Fibroblast of skin of abdomen (primary cell): ENCODE results near the gene FOXN1. TPM values are rescaled to one million over a fixed set of nuclear protein-coding genes. Genes with fewer than 3 reads are reported as not detected.
A peak's percentile ranks its signal among the peaks of the same experiment; 100 is the strongest.
"Not testable (repeated sequence)": the region's sequence is repeated elsewhere in the genome, so short reads cannot be mapped to it uniquely, and the experiment has no call there.

Experiments used
- DNase-seq: peaks from one replicate; pipeline ENCODE4 v3.0.0-alpha.2; 2013
- polyA plus RNA-seq, 2 experiments: library from polyadenylated mRNA; unstranded; fragments of 120-200 nt; gene quantifications; one replicate each; pipeline ENCODE4 v1.2.1, GENCODE V29; 2013; ENCODE audit not compliant: insufficient read length in 2 of 2

Gene FOXN1
- not detected for polyA plus RNA-seq (2013, experiment 1 of 2; ENCODE audit: insufficient read length)
- not detected for polyA plus RNA-seq (2013, experiment 2 of 2; ENCODE audit: insufficient read length)

DNA sequence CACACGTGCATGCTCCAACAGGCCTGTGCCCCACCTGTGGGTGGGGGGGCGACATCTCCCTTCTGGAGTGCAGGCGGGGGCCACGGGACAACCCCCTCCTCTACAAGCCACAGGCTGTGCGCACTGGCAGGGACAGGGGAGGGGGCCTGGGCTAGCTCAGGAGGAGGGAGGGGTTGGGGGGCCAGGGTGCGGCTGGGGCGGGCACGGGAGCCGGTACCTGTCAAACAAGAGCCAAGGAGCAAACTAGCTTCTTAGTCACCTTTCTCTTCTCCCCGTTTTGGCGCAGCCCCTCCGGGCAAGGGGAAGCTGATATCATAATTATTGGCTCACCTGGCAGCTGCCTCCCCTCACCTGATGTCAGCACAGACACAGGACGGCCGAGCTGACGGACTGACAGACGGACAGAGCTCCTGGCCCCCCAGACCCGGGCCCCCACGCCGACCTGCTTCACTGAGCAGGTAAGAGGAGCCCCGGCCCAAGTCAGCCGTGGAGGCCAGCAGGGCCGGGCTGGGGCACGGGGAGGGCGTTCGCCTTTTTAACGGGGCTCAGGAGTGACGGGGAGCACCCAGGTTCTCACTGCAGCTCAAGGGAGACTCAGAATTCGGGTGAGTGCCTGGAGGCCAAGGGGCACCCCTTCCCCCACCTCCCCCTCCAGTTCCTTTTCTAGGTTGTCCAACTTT is at the start of gene FOXN1:
Gene FOXN1, plus strand, starts transcription at position 363 of the 680 bp plus-strand sequence. CDS start 17,622 bp downstream, outside the sequence.
- no peak for DNase-seq

DNA sequence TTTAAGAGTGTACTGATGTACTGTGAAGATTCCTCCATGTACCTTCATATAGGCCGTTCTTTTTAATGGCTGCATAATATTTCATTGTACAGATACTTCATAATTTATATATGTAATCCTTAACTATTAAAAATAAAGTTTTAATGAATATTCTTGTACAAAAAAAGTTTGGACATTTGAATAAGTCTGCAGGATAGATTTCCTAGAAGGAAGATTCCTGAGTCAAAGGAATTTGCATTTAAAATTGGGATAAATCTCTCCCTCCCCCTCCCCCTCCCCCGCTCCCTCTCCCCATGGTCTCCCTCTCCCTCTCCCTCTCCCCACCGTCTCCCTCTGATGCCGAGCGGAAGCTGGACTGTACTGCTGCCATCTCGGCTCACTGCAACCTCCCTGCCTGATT is 48.3 kb upstream of the FOXN1 start:
- no peak for DNase-seq

DNA sequence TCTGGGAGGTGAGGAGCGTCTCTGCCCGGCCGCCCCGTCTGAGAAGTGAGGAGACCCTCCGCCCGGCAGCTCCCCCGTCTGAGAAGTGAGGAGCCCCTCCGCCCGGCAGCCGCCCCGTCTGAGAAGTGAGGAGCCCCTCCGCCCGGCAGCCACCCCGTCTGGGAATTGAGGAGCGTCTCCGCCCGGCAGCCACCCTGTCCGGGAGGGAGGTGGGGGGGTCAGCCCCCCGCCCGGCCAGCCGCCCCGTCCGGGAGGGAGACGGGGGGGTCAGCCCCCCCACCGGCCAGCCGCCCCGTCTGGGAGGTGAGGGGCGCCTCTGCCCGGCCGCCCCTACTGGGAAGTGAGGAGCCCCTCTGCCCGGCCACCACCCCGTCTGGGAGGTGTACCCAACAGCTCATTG is 47.3 kb upstream of the FOXN1 start:
- not testable (repeated sequence) for DNase-seq

DNA sequence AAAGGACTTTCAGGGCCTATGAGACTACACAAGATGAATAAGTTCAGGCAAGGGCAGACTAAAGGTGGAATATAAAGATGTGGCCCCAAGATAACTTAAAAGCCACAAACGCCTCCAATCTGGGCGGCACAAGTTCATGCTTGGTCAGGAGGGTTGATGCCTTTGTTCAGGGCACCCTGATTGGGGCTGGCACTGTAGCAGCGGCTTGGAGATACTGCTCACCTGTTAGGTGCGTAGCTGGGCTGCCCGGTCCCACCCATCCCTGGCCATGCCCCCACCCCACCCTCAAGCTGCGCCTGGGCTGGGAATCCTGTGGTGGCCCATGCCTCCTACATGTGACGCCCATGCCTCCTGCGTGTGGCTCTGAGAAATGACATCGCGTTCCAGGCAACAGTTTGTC is 45.2 kb upstream of the FOXN1 start:
- no peak for DNase-seq

DNA sequence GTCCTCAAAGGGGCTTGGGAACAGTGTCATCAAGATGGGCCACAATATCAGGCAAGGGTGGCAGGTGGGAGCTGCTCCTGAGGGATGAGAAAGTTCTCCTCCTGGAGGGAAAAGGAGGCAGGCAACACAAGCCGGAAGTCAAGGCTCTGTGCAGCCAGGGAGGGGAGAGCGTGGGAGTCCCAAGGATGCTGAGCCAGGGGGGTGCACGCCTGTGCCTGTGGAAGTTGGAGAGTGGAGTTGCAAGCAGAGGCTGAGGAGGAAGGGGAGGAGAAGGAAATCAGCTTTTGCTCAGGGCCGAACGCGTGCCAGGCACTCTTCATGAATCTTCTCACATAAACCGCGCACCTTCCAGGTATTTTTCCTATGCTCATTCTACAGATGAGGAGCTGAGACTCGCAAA is 40.1 kb upstream of the FOXN1 start:
- DNase-seq = no peak

DNA sequence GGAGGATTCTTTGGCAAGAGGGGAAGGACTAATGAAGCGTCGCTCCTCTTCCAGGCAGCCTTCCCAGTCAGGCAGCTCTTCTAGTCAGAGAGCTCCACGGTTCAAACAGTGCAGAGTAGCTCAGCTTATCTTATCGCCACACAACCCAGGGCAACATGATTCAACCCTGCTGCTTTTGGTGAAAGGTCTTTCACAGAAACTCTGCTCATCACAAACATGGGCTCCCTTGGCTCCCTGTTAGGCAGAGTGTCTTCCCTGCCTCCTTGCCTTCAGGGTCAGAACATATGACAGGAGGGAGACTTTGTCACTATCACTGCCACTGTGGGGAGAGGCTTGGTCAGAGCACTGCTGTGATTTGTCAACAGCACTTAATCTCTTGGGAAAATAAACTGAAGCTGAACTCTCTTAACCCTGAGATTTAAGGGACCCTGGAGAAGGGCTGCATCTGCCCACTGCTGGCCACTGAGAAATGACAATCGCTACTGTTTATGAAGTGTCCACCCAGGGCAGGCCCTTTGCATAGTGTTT is 39.6 kb upstream of the FOXN1 start:
- no peak for DNase-seq

DNA sequence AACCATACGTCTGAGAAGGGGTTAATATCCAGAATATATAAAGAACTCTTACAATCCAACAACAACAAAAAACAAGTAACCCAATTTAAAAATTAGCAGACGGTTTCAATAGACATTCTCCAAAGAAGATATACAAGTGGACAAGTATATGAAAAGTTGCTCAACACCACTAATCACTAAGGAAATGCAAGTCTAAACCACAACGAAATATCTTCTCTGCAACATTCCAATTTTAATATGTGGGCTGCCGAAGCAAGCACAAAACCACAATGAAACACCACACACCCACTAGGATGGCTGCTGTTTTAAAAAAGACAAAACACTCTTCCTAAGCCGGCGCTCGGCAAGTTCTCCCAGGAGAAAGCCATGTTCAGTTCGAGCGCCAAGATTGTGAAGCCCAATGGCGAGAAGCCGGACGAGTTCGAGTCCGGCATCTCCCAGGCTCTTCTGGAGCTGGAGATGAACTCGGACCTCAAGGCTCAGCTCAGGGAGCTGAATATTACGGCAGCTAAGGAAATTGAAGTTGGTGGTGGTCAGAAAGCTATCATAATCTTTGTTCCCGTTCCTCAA is 38.6 kb upstream of the FOXN1 start:
- peak; percentile 64 for DNase-seq

DNA sequence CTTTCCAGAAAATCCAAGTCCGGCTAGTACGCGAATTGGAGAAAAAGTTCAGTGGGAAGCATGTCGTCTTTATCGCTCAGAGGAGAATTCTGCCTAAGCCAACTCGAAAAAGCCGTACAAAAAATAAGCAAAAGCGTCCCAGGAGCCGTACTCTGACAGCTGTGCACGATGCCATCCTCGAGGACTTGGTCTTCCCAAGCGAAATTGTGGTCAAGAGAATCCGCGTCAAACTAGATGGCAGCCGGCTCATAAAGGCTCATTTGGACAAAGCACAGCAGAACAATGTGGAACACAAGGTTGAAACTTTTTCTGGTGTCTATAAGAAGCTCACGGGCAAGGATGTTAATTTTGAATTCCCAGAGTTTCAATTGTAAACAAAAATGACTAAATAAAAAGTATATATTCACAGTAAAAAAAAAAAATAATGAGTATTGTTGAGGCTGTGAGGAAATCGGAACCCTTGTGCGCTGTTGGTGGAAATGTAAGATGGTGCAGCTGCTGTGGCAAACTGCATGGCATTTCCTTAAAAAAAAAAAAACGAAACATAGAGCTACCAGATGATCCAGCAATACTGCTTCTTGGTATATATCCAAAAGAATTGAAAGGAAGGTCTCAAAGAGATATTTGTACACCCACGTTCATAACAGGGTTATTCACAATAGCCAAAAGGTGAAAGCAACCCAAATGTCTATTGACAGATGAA is 38.0 kb upstream of the FOXN1 start:
- DNase-seq = not testable (repeated sequence)

GRCh38 chr17:28468781-28469180 is 37.4 kb upstream of the FOXN1 start:
- DNase-seq = no peak

- no peak for DNase-seq
These were observed 36.8 kb upstream of the FOXN1 start for GRCh38 chr17:28469376-28469775.

GRCh38 chr17:28470266-28470913 is 35.8 kb upstream of the FOXN1 start:
- no peak for DNase-seq

DNA sequence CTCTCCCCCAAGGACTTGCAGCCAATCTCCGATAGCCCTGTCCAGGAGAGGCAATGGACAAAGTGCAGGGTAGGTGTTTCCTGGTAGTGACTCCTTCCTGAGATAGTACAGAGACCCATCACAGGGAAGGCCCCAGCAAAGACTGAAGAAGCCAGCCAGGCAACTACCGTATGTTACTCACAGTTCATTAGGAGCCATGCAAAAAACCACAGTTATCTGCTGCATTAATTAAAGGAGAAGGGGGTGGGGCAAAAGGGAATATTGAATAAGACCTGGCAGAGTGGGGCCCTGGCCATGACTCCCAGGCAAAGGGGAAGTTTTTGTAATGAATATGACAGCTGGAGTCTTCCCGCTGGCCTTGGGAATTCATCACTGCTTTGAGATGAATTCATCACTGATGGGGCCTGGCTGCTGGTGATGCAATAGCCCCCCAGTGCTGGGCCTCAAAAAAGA is 35.2 kb upstream of the FOXN1 start:
- DNase-seq = peak; percentile 9

DNA sequence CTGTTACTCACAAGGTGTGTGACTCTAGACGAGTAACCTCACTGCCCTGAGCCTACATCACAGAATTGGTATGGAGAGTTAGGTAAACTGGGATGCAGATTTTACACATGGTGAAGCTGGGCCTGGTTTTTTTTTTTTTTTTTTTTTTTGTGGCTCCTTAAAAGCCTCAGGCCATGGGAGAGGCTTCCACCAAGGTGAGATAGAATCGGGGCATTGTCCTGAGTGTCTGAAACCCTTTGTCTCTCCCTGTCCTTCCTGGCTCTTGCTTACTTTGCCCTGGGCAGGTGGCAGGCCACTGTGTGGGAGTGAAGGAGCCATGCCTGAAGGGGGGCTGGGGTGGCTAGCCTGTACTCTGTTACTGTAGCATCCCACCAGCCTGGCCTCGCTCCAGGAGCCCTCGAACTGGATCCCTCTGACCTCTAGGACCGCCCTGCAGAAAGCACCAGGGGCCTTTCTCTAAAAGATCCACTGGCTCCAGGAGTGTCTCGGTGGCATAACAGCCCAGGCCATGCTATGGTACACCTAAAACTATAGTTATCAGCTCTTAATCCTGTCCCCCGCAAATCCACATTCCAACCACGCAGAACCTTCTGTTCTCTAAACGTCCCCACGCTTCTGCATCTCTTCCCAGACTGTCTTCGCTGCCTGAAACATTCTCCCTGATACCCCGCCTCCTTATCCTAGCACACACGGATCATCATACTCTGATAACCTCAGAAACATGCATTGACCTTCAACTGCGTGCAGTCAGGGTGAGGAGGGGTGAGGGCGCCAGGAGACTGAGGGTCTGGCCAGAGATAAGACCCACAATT is 34.4 kb upstream of the FOXN1 start:
- DNase-seq = no peak

DNA sequence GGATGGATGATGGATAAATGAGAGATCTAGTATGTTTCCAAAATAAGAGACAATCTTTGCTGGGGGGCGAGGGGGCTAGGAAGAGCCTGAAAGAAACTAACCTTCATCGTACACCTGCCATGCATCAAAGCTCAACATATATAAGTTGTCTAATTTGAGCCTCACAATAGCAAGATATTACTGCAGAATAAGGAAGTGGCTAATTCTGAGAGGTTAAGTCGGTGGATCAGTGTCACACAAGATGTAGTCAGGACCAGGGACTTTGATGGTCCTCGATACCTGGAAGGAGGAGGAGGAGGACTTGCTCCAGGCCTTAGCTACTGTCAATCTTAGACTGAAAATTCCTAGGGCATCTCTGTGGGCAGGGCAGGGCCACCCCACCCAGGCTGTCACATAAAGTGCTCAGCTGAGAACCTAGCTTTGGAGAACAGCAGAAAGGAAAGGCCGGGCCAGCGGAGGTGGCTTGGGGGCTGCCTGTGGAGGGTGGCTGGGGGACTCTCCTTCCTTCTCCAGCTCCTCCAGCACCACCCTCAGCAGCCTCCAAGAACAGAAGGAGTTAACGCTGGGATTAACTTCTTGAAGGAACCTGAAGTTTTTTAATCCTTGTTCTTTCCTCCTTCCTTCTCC is 33.2 kb upstream of the FOXN1 start:
- no peak for DNase-seq

DNA sequence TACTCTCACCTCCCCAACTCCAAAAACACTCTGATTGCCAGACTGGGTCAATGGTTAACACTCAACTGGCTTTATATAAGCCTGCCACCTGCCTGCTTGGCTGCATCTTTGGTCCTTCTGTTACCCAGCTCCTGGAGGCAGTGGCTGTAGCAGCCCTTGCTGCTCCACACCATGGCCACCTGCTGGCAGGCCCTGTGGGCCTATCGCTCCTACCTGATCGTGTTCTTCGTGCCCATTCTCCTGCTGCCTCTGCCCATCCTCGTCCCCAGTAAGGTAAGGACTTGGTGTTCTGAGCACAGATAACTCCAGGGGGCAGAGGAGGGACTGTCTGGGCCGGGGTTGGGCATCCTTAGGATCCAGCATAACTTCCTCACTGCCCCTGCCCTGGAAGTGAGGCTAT is 32.6 kb upstream of the FOXN1 start, which contains the start of gene SLC13A2:
Gene SLC13A2, plus strand, starts transcription at position 103 of the 400 bp plus-strand sequence. Its CDS starts 69 bp downstream, at position 172.
- DNase-seq = no peak

- no peak for DNase-seq
These were observed 32.0 kb upstream of the FOXN1 start for GRCh38 chr17:28474111-28474531.

DNA sequence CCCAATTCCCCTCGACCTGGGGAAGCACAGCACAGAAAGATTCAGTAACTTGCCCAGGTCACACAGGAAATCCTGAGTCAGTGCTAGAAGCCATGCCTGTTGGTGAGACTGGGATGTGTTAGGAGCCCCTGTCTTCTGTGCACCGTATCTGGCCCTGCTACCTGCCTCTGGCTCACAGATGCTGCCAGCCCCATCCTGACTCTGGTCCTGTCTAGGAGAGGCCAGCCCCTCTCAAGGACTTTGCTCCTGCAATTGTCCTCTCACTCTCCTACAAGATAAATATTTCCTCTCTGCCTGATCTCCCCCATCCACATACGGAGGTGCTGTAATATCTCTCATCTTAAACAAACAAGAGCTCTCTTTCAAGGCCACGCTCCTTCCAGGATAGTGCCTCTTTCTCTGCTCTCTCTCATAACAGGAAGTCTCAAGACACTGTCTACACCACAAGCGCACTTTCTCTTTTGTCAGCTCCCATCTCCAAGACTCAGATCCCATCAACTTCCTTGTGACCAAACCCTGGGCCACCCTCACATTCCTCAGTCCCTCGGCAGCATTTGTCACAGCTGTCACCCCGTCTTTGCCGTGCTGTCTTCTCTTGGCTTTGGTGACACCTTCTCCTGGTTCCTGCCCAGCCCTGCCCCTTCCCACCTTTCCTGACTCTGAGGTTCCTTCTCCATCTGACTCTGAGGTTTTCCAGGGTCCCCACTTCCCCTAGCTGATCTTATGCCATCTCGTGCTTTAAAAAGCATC is 30.8 kb upstream of the FOXN1 start:
- no peak for DNase-seq

- no peak for DNase-seq
These were observed 29.9 kb upstream of the FOXN1 start for GRCh38 chr17:28476076-28476865.

DNA sequence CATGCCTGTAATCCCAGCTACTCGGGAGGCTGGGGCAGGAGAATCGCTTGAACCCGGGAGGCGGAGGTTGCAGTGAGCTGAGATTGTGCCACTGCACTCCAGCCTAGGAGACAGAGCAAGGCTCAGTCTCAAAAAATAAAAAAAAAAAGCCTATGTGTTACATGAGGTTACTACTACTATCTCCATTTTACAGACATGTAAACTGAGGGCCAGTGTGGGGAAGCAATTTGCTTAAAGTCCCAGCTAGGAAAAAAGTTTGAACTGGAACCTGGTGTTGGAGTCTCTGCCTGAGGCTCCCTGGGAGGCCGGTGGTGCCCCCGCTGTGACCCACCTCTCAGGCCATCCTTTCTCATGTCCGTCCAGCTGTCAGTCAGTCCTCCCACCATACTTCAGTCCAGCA is 28.2 kb upstream of the FOXN1 start:
- no peak for DNase-seq
